Skeletal muscle tissue (tissue), 4 donors: ENCODE data around the gene ACOX3. TPM values are rescaled to one million over a fixed set of nuclear protein-coding genes. Genes with fewer than 3 reads are reported as not detected.
A peak's percentile ranks its signal among the peaks of the same experiment; 100 is the strongest.

Experiments
- H3K27ac ChIP-seq: one replicate; pipeline ENCODE4 v1.7.0; 2013; ENCODE audit warnings: mild to moderate bottlenecking, low read depth, low read length, inconsistent platforms
- H3K27me3 ChIP-seq, 3 donors: one replicate each; pipeline ENCODE4 v1.7.0; 2013; ENCODE audit warnings: low read length in 3 of 3; ENCODE audit not compliant: control insufficient read depth in 3 of 3, insufficient read depth in 3 of 3
- H3K36me3 ChIP-seq, 3 donors: one replicate each; pipeline ENCODE4 v1.7.0; 2013; ENCODE audit warnings: low read length in 3 of 3; ENCODE audit not compliant: control insufficient read depth in 3 of 3, insufficient read depth in 3 of 3
- H3K4me1 ChIP-seq, 3 donors: one replicate each; pipeline ENCODE4 v1.7.0; 2013; ENCODE audit warnings: low read length in 3 of 3, mild to moderate bottlenecking in 3 of 3; ENCODE audit not compliant: control insufficient read depth in 3 of 3, insufficient read depth in 3 of 3
- H3K4me3 ChIP-seq, 3 donors: one replicate each; pipeline ENCODE4 v1.7.0; 2013; ENCODE audit warnings: low read length in 3 of 3
- H3K9ac ChIP-seq, 3 donors: one replicate each; pipeline ENCODE4 v1.7.0; 2013; ENCODE audit warnings: low read length in 3 of 3, mild to moderate bottlenecking in 3 of 3, moderate library complexity in 2 of 3, low read depth in 1 of 3
- H3K9me3 ChIP-seq, 3 donors: one replicate each; pipeline ENCODE4 v1.7.0; 2013; ENCODE audit warnings: low read length in 3 of 3; ENCODE audit not compliant: control insufficient read depth in 3 of 3
- total RNA-seq: library from RNA; depleted of rRNA; stranded (reverse); fragments of >200 nt; gene quantifications from one replicate; pipeline ENCODE4 v1.2.3, GENCODE V29; 2014
- donor health status: Osteomylitis.

Gene ACOX3
- total RNA-seq, 1 donor from 2014 or later, result 21.9 TPM

DNA sequence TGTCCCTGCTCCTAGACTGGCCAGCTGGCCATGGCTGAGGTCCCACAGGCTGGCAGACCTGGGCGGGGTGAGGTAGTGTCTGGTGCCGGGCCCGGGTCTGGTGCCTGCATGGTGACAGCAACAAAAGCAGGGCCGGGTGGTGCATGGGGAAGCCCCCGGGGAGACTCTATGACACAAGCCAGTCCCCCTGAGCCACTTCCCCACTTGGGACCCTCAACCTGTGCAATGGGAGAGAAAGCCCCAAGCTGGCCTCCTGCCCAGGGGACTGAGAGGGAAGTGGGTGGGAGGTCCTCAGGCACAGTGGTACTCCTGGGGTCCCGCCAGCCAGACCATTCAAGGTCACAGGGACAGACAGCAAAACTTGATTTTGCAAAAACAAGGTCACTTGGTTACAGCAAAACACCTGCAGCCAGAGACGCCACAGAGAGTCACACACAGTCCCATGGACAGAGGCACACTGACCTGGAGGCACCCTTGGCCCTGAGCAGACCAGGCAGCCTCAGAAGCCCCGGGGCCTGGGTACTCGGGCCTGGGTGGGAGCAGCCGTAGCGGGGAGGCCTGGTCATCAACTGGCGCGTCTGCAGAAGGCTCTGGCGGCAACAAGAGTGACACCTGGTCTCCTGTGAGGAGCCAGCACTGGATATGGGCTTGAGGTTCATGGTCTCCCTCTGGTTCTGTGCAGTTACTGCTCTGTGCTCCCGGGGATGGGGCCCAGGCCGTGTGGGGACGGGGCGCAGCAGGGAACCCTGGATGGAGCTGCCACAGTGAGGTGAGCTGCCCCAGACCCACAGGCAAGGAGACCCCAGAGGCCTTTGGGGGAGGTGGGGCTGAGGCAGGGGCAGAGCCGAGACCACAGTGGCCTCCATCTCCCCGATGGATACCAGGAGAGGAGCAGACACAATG, 110.4 kb downstream of the ACOX3 start:
- Histone ChIP-seq H3K4me1 (peaks cover 16 to 25% (median 25%) of the 10 kb centered on the region in 3 donors), H3K4me3 (peak overlapping the region in 1 of 3 donors; percentile 13), H3K27ac (no peak overlapping the region), H3K9me3 (peaks cover 0 to 5% (median 0%) of the 10 kb centered on the region in 3 donors), H3K9ac (peak overlapping the region in 1 of 3 donors; percentile 57), H3K36me3 (no peaks in the 10 kb centered on the region), H3K27me3 (no peaks in the 10 kb centered on the region)

DNA sequence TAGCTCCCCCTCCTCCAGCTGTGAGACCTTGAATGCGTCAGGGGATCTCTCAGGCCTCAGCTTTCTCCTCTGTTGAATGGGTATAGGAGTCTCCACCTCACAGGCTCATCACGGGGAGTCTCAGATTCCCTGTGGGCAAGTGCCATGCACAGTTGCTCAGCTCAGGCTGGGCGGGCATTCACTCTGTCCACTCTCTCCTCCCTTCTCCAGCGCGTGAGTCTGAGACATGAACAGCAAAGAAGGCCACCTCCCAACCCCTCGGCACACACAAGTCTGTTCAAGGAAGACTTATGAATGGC, 111.0 kb downstream of the ACOX3 start:
- H3K27me3 ChIP-seq, result no peaks in the 10 kb centered on the region
- H3K36me3 ChIP-seq, result no peaks in the 10 kb centered on the region
- peaks cover 16 to 28% (median 25%) of the 10 kb centered on the region in 3 donors for H3K4me1 ChIP-seq
- peak overlapping the region in 1 of 3 donors; percentile 57 for H3K9ac ChIP-seq
- H3K9me3 ChIP-seq, result peaks cover 0 to 5% (median 0%) of the 10 kb centered on the region in 3 donors
- no peak overlapping the region for H3K27ac ChIP-seq
- H3K4me3 ChIP-seq, result no peak overlapping the region

GRCh38 chr4:8328866-8329559, 111.5 kb downstream of the ACOX3 start:
- Histone ChIP-seq H3K4me1 (peaks cover 16 to 32% (median 25%) of the 10 kb centered on the region in 3 donors), H3K27ac (no peak overlapping the region), H3K36me3 (no peaks in the 10 kb centered on the region), H3K4me3 (no peak overlapping the region), H3K9me3 (peaks cover 0 to 5% (median 0%) of the 10 kb centered on the region in 3 donors), H3K9ac (no peak overlapping the region), H3K27me3 (no peaks in the 10 kb centered on the region)

DNA sequence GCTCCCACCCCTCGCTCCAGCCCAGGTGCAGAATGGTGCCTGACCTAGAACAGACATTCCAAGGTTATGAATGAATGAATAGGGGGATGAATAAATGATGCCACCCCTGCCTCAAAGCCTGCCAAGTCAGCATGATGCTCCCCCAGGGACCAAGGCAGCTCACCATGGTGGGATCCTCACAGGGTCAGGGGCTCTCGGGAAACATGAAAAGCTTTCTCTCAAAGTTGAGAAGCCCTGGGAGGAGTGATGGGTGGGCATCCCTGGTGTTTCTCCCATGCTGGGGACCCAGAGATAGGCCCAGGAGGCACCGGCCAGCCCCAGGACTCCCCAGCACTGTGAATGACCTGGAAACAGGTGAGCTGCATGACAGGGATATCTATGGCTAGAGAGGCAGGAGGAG, 112.1 kb downstream of the ACOX3 start:
- Histone ChIP-seq H3K9me3 (peaks cover 0 to 5% (median 0%) of the 10 kb centered on the region in 3 donors), H3K4me1 (peaks cover 16 to 32% (median 25%) of the 10 kb centered on the region in 3 donors), H3K27ac (no peak overlapping the region), H3K9ac (no peak overlapping the region), H3K27me3 (no peaks in the 10 kb centered on the region), H3K4me3 (no peak overlapping the region), H3K36me3 (no peaks in the 10 kb centered on the region)

DNA sequence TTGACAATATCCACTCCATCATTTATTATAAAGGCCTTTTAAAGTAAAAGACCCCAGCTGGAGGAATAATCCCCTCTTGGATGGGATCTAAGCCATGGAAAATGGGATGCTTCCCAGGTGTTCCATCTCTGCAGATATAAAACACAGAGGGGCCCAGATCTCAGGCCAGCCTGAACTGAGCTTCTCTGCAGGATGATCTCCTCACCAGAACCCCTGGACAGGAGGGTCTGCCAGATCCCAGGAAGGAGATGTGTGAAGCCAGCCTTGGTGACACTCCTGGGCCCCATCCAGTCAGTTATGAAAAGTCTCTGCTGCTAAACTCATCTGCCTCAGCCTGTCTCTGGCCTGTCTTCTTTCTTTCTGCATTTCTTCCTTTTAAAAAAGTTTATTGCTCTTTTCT, 114.3 kb downstream of the ACOX3 start:
- no peak overlapping the region for H3K27ac ChIP-seq
- no peaks in the 10 kb centered on the region for H3K36me3 ChIP-seq
- H3K27me3 ChIP-seq, result no peaks in the 10 kb centered on the region
- peaks cover 0 to 5% (median 0%) of the 10 kb centered on the region in 3 donors for H3K9me3 ChIP-seq
- no peak overlapping the region for H3K9ac ChIP-seq
- no peak overlapping the region for H3K4me3 ChIP-seq
- peaks cover 13 to 26% (median 18%) of the 10 kb centered on the region in 3 donors for H3K4me1 ChIP-seq

- H3K4me3 ChIP-seq, result no peak overlapping the region
- peaks cover 0 to 5% (median 0%) of the 10 kb centered on the region in 3 donors for H3K9me3 ChIP-seq
- H3K9ac ChIP-seq, result no peak overlapping the region
- peaks cover 7 to 21% (median 15%) of the 10 kb centered on the region in 3 donors for H3K4me1 ChIP-seq
- no peaks in the 10 kb centered on the region for H3K27me3 ChIP-seq
- H3K27ac ChIP-seq, result no peak overlapping the region
- no peaks in the 10 kb centered on the region for H3K36me3 ChIP-seq
Measured at GRCh38 chr4:8325291-8325973, 115.1 kb downstream of the ACOX3 start.

DNA sequence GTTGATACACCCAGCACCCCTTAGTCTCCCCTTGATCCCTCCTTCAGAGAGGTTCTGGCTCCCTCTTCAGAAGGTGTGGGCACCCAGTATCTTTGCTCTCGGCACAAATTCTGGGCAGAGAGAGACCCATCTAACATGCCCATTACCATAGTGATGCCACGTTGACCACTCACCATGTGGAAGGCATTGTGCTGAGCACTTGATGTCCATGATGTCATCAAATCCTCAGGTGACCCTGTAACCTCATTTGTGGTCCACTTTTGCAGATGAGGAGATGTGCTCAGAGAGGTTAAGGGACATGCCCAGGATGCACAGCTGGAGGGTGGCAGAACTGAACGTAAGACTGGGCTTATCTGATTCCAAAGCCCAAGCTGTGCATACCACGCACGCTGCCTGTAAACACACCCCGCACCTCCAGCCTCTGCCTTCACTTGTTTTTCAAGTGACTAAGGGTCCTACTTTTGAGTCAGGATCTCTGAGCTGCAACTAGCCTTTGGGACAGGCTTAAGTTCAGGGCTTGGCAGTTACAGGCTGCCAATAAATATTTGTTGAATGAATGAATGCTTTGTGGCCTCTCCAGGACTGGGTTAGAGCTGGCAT, 115.8 kb downstream of the ACOX3 start:
- Histone ChIP-seq H3K9ac (no peak overlapping the region), H3K4me1 (peaks cover 9 to 21% (median 15%) of the 10 kb centered on the region in 3 donors), H3K36me3 (no peaks in the 10 kb centered on the region), H3K4me3 (no peak overlapping the region), H3K27me3 (no peaks in the 10 kb centered on the region), H3K9me3 (peaks cover 0 to 5% (median 0%) of the 10 kb centered on the region in 3 donors), H3K27ac (no peak overlapping the region)

DNA sequence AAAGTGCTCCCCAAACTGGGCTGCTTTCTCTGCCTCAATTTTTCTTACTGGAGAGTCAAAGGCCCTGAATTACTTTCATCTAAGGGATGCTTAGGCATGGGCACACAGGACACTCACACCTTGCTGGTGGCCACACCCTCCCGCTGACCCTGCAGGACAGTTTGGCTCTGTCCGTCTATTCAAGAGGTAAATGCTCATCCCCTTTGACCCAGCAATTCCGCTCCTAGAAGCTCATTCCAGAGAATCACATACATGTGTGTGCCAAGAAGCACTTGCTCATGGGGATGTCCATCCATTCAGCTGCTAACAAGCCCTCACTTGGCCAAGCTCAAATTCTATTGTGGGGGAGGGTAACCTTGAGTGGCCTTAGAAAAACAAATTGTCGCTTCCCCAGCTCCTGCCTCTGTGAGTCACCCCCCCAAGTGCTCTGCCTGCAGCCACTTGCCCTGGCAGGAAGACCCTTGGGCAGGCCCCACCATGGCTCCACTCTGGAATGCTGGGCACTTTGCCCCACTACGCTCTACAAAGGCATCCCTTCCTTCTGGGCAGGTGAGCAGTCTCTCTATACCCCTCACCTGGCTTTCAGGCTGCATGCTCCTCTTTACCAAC, 116.5 kb downstream of the ACOX3 start:
- H3K9ac ChIP-seq, result no peak overlapping the region
- no peak overlapping the region for H3K4me3 ChIP-seq
- H3K4me1 ChIP-seq, result peaks cover 16 to 22% (median 20%) of the 10 kb centered on the region in 3 donors
- no peak overlapping the region for H3K27ac ChIP-seq
- H3K27me3 ChIP-seq, result no peaks in the 10 kb centered on the region
- peaks cover 0 to 5% (median 0%) of the 10 kb centered on the region in 3 donors for H3K9me3 ChIP-seq
- no peaks in the 10 kb centered on the region for H3K36me3 ChIP-seq
